HG03097 (cell line): ENCODE data around the gene ADNP.

Source experiments
- ATAC-seq: cut with Tn5 transposase; IDR thresholded peaks from one replicate; pipeline ENCODE4 v1.9.1; 2021; ENCODE audit not compliant: unreplicated experiment, low FRiP score

The ADNP gene

DNA sequence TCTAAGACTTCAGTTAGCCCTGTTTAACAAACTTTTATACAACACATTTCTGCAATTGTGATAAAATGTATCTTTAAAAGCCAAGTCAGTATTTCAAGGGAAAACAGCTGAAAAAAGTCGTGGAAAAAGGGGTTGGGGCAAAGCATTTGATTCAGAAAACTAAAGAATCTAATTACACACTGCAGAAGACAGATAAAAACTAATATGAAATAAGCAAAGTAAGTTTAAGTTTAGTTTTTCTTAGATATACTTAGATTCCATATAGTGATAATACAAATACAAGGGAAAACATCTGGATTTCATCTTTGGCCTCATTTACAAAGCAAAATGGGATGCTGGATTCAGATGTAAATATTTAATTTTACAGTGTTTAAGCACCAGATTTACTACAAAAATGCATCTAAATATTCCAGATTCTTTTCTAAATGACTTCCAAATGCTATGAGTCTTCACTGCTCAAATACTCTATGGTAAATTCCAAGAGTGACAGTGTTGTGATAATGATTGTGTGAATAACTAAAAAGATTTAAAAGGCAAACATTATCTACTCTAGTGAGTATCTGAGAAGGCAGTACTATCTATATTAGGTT is 1.5 kb upstream of the ADNP start:
- no peak for ATAC-seq

DNA sequence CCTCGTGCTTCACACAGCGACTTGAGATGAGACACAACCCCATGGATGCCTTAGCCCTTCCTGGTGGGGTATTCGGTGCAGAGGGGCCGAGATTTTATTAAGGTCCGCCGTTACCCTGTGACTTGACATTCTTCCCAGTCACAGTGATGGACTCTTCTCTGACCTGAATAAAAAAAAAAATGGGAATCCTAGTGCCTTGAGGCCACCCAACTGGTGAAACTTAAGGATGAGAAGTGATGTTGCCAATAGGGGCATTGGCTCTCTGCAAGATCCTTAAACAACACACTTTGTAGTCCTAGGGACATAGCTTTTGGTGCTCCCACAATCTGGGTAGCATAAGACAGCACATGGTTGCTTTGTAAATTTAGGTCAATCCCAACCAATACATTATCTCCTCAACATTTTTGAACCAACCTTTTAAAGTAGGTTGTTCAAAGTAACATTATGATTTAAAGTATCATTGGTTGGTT is 814 bp upstream of the ADNP start:
- peak; percentile 10 for ATAC-seq

DNA sequence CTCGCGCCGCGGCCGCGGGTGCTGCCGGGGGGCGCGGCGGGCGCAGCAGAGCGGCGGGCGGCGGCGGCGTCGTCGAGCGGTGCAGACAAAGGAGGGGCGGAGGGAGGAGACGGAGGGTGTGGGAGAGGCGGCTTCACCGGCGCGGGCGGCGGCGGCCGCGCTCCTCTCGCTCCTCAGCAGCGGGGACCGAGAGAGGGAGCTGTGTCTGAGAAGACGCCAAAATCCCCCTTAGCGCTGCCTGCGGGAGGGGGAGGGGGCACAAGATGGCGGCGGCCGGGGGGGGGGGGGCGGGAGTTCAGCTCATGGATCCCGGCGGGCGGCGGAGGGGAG is 296 bp downstream of the ADNP start:
- ATAC-seq: no peak

DNA sequence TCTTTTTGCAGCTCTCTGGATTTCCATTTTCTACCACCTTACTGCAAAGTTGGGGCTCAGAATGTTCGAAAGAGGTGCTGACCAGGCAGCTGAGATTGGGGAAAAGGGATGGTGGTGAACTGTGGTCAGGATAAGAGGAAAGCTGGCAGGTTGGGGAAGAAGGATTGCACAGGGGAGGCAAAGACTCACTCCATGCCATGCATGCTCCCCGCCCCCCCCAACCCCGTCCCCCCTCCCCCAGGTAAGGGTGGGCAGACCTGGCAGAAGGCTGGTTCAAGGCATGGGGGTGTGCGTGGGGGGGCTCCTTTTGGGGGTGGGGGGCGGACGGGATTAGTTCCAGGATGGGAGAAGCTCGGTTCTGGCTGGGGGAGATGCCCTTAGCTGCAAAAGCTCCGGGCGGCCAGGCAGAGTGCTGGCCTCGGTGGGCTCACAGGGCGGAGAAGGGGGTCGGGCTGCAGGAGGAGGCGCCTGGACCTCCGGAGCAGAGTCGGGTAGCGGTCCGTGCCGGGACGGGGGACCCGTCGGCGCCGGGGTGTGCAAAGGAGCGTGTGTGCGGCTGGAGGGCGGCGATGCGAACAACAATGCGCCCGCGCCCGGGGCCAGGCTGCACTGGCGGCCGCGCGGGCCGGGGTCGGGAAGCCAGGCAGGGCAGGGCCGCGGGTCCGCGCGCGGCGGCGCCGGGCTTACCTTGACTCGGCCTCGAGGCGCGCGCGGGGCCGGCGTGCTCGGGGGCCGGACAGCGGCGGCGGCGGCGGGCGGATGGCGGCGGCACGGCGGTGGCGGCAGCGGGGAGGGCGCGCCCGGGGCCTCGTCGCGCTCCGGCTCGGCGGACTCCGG is 880 bp downstream of the ADNP start:
- no peak for ATAC-seq

DNA sequence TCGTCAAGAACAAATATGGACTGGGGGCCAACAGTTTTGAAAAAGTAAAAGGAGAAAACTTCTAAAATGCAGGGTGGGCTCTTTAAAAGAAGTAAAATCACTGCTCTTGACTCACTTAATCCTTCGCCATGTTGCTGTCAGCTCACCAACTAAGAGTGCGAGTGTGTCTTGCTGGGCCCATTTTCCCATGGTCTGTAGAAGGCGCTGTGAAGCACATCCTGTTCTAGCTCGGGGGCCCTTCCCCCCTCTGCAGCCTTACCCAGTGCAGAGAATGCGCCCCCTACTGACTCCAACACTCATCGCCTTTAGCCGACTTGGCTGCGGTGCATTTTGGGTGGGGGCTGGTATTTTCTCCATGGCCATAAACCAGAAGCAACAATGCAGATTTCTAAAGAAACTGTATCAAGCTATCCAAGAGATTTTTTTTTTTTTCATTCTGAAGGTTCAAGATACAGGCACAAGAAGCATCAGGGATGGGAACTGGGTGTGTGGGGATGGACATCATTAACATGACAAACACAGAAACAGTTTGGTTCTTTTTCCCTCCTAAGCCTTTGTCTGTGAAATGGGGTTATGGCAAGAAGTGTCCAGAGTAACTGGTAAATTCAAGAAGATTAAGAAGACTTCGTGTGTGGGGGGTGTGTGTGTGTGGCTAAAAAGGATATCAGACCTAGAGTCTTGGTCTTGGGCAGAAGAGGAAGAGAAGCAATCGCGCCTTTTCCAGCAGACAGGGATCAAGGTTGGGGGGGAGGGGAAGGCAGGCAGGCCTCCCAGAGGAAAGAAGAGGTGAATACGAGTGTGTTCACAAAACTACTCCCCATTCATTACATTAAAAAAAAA is 1.7 kb downstream of the ADNP start:
- ATAC-seq: peak; percentile 58

DNA sequence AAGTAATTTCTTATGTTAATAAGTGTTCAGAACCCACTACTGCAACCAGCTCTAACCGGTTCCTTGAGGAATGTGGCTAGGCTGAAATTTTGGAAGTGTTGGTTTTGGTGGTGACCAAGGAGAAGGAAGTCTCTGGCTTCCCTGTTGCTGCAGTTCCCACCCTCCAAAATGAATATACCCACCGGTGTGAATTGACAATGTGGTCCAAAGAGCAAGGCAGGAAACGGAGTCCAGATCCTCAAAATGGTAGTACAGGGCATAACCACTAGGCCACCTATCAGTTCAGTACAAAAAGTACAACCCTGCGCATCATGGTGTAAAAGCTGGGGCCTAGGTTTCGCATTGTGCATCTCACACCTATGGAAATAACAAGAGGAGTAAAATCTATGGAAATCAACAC is 2.8 kb downstream of the ADNP start:
- no peak for ATAC-seq

DNA sequence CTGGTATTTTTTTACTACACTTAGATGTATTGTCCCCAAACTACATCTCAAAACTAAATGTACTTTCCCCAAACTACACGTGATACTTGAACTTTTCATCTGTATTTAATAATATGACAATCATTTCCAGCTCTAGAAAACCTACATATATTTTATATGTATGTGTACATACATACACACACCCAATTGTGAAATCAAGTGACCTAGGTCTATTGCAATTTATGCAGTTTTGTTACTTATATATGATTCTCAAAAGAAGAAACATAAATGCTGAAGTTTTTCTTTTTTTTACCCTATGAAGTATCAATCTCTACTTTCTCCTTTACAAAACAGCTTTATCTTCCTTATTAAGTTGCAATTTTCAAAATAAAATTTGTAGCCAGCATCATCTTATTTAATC is 4.7 kb downstream of the ADNP start:
- ATAC-seq: no peak

DNA sequence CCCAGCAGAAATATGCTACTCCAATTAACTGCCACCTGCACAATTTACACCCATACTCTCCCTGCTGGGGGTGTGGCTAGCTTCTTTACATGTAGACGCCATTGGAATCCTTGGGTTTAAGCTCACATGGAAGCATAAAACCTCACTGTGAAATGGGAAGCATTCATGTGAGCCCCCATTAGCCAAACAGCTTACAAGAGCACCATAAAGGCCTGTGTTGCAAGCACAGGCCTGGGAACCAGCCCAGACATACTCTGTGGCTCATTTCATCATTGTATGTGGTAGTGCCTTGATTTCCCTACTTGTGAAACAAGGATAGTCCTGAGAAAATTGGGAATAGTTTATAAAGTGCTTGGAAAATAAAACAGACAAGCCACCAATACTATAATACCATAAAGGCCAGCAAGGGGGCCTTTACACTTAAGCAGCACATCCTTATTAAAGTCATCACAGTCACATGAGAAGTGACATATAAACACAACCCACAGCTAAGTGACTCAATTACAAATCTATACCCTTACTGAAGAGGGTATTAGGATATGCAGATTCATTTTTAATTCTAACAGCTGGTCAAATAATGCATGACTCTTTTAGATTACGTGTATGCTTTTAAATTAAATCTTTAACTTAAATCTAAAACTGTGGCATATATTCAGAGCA is 6.8 kb downstream of the ADNP start:
- ATAC-seq: no peak

DNA sequence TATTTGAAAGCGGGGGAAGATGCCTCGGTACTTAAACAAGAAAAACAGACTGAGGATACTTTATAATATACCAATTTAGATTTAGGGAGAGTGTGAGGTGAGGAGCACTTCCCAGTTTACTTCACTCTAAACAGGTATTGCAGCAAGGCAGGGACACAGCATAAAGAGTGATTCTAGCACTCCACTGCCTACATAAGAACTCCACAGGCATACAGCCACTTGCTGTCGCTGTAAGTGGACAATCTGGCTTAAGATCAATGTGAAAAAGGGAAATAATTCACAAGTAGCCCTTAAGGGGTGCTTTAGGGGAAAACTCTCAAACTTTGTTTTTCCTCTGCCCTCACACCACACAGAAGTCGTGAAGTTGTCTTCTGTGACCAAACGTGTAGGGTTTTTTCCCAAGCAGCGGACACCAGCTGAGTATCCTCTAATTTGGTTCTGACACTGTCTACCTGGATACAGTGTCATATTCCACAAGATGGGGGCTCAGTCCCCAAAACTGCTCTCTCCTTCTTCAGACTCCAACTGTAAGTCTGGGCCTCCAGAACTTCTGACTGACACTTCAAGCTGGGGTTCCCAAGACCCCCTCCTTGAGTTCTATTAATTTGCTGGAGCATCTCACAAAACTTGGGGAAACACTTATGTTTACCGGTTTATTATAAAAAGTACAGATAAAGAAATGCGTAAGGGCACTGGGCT is 9.3 kb downstream of the ADNP start:
- no peak for ATAC-seq

DNA sequence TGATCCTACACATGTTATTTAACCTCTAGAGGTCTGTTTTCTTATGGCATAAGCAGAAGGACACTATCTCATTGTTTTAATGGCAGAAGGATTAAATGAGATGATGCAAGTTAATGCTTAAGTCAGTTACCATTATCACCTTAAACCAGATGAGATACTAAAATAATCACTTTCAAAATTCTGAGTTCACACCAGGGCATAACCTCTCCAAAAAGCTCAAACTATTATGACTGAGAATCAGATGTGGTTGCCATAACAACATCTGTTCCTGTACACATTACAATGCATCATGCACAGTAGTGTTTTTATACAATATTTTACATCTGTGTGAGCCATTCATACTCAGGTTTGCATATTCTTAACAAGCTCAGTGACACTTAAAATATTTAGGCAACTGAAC is 10.2 kb downstream of the ADNP start:
- no peak for ATAC-seq

DNA sequence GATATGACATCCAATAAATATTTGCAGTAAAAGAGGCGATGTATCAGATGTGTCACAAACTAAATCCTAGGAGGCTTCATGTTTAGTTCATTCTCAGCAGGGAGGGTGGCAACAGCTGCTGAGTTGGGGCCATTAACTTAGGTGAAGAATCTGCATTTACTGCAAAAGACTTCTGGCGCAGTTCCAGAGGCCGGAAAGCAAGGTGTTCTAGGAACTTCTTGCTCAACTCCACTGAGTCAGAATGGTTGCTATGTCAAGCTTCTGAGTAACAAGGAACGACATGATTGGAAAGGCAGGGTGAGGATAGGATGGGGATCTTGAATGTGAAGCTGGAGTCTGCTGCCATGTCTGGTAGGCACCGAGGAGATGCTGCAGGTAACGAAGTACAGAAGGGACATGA is 11.7 kb downstream of the ADNP start:
- ATAC-seq: no peak

DNA sequence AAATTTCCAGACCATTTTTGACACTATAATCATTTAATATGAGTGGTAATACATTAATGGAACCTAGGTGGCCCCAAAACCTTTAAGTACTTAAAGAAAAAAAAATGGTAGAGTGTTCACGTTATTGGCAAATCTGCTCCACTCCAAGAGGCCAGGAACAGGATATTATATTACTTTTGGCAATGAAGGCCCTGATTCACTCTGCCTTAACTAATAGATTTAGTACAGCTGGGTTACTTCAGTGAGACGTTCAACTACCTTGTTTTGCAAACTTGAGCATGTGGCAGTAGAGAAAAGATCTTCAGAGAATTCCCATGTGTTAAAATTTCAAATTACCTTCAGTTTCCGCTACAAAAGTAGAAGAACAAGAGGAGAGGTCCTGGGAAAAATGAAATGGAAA is 12.8 kb downstream of the ADNP start:
- no peak for ATAC-seq

DNA sequence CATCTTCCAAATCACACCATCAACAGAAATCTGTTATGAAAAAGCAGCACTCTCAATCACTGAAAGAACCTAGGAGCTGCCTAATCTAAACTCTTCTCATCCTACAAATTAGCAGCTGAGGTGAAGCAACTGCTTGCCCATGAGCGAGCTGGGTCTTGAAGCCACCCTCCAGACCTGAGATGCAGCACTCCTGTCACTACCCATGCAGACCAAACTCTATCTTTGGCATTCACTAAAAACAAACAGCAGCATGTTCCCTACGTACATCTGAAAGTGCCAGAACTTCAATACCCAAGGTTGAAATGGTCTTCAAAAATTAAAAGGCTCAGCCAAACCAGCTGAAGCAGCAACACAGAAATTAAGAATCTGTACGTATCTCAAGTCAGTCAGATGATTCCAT is 14.3 kb downstream of the ADNP start:
- ATAC-seq: no peak

DNA sequence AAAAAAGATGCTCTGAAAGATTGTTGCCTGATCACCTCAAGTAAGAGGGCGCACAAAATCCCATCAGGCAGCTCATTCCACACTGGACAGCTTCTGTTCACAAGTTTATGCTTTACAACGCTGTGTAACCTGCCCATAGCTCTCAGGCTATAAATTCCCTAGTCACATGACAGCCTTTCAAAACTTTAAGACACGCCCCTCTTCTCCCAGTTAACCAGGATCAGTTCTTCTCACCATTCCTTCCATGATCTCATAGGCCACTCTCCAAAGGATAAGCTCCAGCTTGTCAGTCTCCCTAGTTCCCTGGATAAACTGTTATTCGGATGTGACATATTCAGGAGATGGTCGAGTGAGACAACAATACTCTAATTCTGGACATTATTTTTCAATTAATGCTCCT is 15.0 kb downstream of the ADNP start:
- ATAC-seq: no peak

DNA sequence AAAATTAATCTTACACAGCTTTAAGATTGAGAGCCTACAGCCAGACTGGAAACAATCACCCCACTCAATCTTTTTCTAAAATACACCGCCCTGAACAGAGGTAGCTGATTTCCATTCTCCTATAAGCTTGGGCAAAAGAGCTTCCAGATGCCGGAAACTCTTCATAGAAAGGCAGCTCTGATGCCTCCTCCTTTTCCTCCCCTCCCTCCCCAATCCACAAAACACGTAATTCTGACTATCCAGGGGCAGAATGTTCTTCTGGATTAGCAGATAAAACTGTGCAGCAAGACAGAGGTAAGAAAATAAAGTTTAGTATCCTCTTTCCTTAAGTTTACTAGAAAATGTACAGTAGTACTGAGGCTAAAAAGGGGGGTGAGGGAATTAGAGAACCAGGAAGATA is 15.8 kb downstream of the ADNP start:
- ATAC-seq: no peak

DNA sequence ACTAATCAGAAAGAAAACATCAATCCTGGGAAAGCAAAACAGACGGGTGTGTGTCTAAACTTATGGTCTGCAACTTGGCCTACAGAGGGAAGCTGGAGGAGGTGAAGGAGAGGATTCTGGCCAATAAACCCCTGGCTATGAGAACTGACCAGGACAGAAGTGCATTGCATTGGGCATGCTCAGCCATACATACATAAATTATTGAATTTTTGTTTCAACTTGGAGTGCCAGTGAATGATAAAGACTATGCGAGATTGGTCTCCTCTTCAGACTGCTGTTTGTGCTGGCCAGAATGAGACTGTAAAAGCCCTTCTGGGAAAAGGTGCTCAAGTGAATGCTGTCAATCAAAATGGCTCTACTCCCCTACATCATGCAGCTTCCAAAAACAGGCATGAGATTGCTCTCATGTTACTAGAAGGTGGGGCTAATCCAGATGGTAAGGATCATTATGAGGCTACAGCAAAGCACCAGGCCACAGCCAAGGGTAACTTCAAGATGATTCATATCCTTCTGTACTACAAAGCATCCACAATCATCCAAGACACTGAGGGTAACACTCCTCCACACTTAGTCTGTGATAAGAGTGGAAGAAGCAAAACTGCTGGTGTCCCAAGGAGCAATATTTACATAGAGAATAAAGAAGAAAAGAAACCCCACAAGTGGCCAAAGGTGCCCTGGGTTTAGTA is 17.4 kb downstream of the ADNP start:
- ATAC-seq: no peak

DNA sequence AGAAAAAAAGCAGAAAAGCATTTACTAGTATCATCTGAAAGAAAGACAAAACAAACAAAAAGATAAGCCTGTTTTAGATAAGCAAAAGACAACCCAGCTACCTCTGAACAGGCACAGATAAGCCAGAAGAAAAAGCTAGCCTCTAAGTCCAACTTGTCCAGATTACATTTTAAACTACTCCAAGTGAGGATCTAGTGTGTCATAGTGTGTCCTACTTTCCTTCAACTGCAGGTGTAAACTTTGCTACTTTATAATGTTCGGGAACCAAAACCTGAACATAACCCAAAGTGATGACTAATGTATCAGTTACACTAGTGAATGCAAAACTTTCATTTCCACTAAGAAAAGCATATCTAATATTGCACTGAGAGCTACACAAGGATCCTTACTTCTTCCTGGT is 19.5 kb downstream of the ADNP start:
- no peak for ATAC-seq

DNA sequence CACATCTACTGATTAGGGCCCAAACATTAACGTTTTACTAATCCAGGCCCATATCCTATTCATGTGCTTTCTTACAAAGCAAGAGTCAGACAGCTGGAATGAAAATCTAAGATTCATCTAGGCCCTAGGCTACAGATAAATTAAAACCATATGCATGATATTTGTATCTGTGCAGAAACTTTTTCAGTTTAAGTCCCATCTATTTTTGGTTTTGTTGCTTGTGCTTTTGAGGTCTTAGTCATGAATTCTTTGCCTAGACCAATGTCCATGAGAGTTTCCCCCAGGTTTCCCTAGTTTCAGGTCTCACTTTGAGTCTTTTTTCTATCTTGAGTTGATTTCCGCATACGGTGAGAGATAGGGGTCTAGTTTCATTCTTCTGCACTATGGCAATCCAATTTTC is 20.2 kb downstream of the ADNP start:
- ATAC-seq: no peak

DNA sequence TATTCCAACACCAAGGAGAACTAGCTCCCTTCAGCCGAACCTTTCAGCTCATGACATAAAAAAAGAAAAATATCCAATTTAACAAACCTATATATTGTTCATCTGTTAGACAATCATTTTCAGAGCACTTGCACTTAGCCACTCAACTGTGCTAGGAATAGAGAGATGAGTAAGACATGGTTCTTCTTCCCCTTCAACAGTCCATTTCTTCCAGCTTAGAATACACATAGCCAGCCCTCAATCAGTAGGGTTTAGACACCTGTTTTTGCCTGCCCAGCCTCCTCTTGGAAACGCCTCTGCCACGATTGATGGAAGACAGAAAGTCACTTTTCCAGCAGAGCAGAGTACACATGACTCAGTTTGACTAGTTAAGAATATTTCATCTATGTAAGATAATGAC is 21.8 kb downstream of the ADNP start:
- ATAC-seq: no peak

DNA sequence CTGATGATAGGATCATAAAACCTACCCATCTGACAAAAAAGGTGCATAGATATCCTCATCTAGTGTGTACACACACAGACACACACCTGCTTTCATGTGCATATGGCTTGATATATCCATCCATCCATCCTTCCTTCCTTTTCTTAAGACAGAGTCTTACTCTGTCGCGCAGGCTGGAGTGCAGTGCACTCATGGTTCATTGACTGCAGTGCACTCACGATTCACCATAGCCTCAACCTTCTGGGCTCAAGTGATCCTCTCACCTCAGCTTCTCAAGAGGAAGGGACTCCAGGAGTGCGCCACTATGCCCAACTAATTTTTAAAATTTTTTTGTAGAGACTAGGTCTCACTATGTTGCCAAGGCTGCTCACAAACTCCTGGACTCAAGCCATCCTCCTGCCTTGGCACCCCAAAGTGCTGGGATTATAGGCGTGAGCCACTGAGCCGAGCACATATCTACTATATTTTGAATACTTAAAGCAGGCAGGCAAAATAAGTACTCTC is 27.1 kb downstream of the ADNP start:
- no peak for ATAC-seq
